Measurements from ENCODE around the gene MDM2. TPM values are rescaled to one million over a fixed set of nuclear protein-coding genes. Genes with fewer than 3 reads are reported as not detected.

Gene MDM2
- total and polyA plus RNA-seq, 11 donors: 16.2 to 78.8 (median 49.0) TPM

DNA sequence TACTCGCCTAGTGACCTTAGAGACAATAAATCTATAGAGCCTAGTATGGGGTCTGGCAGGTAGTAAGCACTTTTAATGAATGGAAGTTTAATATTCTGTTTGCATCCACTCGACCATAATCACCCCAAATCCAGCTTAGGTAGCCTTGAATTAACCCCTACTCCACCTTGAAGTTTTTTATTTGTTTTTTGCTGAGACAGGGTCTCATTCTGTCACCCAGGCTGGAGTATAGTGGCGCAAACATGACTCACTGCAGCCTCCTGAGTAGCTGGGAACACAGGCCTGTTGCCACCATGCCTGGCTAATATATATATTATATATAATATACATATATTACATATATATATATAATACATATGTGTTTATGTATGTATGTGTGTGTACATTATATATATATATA is 38.8 kb downstream of the MDM2 start:
- intact Hi-C loops (cut with DNase I): no loop called here
- TF ChIP-seq, protein P1, sequence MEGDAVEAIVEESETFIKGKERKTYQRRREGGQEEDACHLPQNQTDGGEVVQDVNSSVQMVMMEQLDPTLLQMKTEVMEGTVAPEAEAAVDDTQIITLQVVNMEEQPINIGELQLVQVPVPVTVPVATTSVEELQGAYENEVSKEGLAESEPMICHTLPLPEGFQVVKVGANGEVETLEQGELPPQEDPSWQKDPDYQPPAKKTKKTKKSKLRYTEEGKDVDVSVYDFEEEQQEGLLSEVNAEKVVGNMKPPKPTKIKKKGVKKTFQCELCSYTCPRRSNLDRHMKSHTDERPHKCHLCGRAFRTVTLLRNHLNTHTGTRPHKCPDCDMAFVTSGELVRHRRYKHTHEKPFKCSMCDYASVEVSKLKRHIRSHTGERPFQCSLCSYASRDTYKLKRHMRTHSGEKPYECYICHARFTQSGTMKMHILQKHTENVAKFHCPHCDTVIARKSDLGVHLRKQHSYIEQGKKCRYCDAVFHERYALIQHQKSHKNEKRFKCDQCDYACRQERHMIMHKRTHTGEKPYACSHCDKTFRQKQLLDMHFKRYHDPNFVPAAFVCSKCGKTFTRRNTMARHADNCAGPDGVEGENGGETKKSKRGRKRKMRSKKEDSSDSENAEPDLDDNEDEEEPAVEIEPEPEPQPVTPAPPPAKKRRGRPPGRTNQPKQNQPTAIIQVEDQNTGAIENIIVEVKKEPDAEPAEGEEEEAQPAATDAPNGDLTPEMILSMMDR (IDR thresholded peaks at IDR 0.05): no peak
- no peak for TF ChIP-seq POLR2A (IDR thresholded peaks at IDR 0.05)

DNA sequence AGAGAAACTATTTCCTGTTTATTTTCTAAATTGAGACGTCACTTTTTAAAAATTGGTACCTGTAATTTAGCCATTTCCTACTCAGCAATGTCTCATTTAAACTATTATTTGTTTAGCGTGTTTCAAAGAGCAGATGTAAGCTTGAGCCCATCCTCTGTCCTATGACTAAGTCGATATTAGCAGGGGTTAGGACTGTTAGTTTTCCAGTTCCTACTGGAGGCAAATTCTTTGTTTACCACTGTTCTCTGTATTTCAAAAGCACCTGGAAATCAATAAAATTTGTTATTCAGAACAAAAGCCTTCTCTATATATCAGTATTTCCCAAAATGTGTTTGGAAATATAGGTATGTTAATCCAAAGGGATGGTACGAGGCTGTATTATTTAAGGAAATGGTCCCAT is 42.4 kb downstream of the MDM2 start:
- H3K27me3 ChIP-seq: no peaks in the 10 kb centered on the region
- intact Hi-C loops (cut with DNase I): no loop called here
- no peak for ATAC-seq
- no peak overlapping the region for H3K4me3 ChIP-seq
- TF ChIP-seq POLR2A (IDR thresholded peaks at IDR 0.05): no peak
- TF ChIP-seq, protein P1 (IDR thresholded peaks at IDR 0.05): no peak
- no peaks in the 10 kb centered on the region for H3K4me1 ChIP-seq
- no peak overlapping the region for H3K27ac ChIP-seq
- H3K36me3 ChIP-seq: peaks cover 0 to under 1% (median 0%) of the 10 kb centered on the region in 9 donors
- DNase-seq: no peak
- H3K9me3 ChIP-seq: no peaks in the 10 kb centered on the region
- 82 to 86% (median 85%) methylated on average over 4 of the region's 4 CpGs for WGBS, 4 donors

More for the DNA sequence above, 38.8 kb downstream of the MDM2 start:
- Histone ChIP-seq H3K27me3 (no peaks in the 10 kb centered on the region), H3K27ac (no peak overlapping the region), H3K36me3 (peaks cover 0 to 32% (median 16%) of the 10 kb centered on the region in 9 donors), H3K4me1 (no peaks in the 10 kb centered on the region), H3K9me3 (no peaks in the 10 kb centered on the region), H3K4me3 (no peak overlapping the region)
- 81 to 84% (median 82%) methylated on average over 3 of the region's 3 CpGs for WGBS, 4 donors
- no peak for DNase-seq
- no peak for ATAC-seq

DNA sequence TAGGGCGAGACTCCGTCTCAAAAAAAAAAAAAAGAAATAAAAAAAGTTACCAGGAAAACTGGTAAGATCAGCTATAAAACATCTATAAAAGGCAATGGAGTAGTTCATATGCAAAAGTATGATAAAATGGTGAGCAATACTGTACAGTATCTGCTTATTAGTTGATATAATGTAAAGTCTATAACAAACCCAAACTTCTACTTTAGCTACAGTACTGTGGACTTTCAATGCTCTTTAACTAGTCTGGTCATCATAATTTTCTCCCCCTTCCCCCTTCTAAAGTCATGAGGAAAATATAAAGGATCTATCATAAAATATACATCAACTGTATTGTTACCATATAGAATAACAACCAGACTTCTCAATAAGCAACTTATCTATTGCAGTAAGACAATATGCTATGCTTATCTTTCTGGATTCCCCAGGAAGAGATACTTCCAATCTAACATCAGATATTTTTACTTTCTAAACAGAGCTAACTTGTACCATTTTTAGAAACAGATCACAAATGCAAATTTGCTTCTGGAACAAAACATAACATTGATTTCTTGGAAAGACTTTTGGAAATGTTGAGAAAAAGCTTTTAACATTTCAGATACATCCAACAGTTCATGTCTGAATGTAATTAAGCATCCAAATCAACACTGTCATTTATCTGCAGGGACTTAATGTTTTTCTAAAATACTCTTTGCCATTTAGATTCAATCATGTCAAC is 43.8 kb downstream of the MDM2 start:
- Histone ChIP-seq H3K9me3 (no peaks in the 10 kb centered on the region), H3K27ac (no peak overlapping the region), H3K4me3 (no peak overlapping the region), H3K4me1 (no peaks in the 10 kb centered on the region), H3K36me3 (peaks cover 0 to 3% (median 0%) of the 10 kb centered on the region in 9 donors), H3K27me3 (no peaks in the 10 kb centered on the region)
- ATAC-seq (no peak), DNase-seq (no peak)
- WGBS, 4 donors: 92 to 95% (median 95%) methylated on average over 2 of the region's 2 CpGs
- TF ChIP-seq, protein P1 (IDR thresholded peaks at IDR 0.05): no peak
- TF ChIP-seq POLR2A (IDR thresholded peaks at IDR 0.05): no peak
- intact Hi-C loops (cut with DNase I): no loop called here

DNA sequence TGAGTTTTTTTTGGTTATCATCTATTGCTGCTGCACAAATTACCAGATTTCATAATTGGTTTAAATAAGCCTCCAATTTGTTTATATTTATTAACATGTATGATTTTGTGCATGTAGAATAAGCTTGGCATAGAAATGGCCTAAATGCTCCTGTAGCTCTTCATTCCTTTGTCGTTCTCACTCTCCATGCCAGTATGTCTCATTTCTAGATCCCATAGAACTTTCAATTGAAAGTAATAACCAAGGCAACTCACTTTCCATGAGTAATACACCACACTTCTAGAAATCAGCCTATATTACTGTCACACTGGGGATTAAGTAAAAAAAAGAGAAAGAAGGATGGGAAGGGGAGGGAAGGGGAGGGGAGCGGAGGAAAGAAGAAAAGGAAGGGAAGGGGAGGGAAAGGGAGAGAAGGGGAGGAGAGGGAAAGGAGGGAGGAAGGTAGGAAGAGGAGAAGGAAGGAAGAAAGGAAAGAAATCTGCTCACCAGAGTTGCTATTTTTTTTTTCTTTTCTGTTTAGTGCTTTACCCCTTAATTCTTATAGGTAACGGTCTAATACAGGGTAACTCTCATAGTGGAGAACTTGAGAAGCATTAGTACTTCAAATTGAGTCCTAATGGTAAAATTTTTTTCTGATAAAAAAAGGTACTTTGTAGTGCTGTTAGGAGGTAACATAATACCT is 45.6 kb downstream of the MDM2 start:
- Histone ChIP-seq H3K9me3 (no peaks in the 10 kb centered on the region), H3K36me3 (peaks cover 0 to 3% (median 0%) of the 10 kb centered on the region in 9 donors), H3K27me3 (no peaks in the 10 kb centered on the region), H3K27ac (no peak overlapping the region), H3K4me3 (no peak overlapping the region), H3K4me1 (no peaks in the 10 kb centered on the region)
- 89 to 93% (median 89%) methylated on average over 3 of the region's 3 CpGs for WGBS, 4 donors
- no peak for TF ChIP-seq POLR2A (IDR thresholded peaks at IDR 0.05)
- TF ChIP-seq, protein P1 (IDR thresholded peaks at IDR 0.05): no peak
- DNase-seq (no peak), ATAC-seq (no peak)
- intact Hi-C loops (cut with DNase I): no loop called here

Measured in heart left ventricle (tissue), 16 donors.